HG03565 (cell line): ENCODE measurements around the gene HMGB3.
"Not testable (repeated sequence)": the region's sequence is repeated elsewhere in the genome, so short reads cannot be mapped to it uniquely, and the experiment has no call there.

ENCODE experiments used
- ATAC-seq: cut with Tn5 transposase; IDR thresholded peaks from one replicate; pipeline ENCODE4 v1.9.1; 2021; ENCODE audit warnings: mild to moderate bottlenecking, moderate library complexity; ENCODE audit not compliant: unreplicated experiment

The HMGB3 gene

GRCh38 chrX:150975655-150976390, 7.3 kb upstream of the HMGB3 start:
- ATAC-seq, result no peak

GRCh38 chrX:150977411-150978162, 5.5 kb upstream of the HMGB3 start:
- ATAC-seq, result no peak

- no peak for ATAC-seq
Observed at GRCh38 chrX:150980186-150980585, 2.9 kb upstream of the HMGB3 start.

GRCh38 chrX:150980711-150981110, 2.4 kb upstream of the HMGB3 start:
- ATAC-seq, result no peak

- no peak for ATAC-seq
Observed at GRCh38 chrX:150982235-150982787, 824 bp upstream of the HMGB3 start.

GRCh38 chrX:150983521-150984168, 510 bp downstream of the HMGB3 start:
- no peak for ATAC-seq

- ATAC-seq, result no peak
Observed at GRCh38 chrX:150984169-150984824, 1.2 kb downstream of the HMGB3 start.

GRCh38 chrX:150987687-150988086, 4.6 kb downstream of the HMGB3 start:
- not testable (repeated sequence) for ATAC-seq

- ATAC-seq, result no peak
Observed at GRCh38 chrX:150989420-150989819, 6.3 kb downstream of the HMGB3 start.

- ATAC-seq, result no peak
Observed at GRCh38 chrX:150990910-150991309, 7.8 kb downstream of the HMGB3 start.

GRCh38 chrX:151000861-151001331, 17.8 kb downstream of the HMGB3 start:
- no peak for ATAC-seq

GRCh38 chrX:151004085-151004484, 20.9 kb downstream of the HMGB3 start:
- ATAC-seq, result no peak

GRCh38 chrX:151006410-151007109, 23.4 kb downstream of the HMGB3 start:
- ATAC-seq, result no peak

GRCh38 chrX:151009582-151009981, 26.4 kb downstream of the HMGB3 start:
- ATAC-seq, result no peak

GRCh38 chrX:151013164-151013743, 30.1 kb downstream of the HMGB3 start:
- ATAC-seq, result no peak

GRCh38 chrX:151015684-151016083, 32.5 kb downstream of the HMGB3 start:
- no peak for ATAC-seq

GRCh38 chrX:151019856-151020255, 36.7 kb downstream of the HMGB3 start:
- no peak for ATAC-seq

- no peak for ATAC-seq
Observed at GRCh38 chrX:151030845-151031244, 47.7 kb downstream of the HMGB3 start.

- ATAC-seq, result no peak
Observed at GRCh38 chrX:151031391-151031975, 48.3 kb downstream of the HMGB3 start.

GRCh38 chrX:151039351-151039750, 56.2 kb downstream of the HMGB3 start:
- no peak for ATAC-seq
